SH-SY5Y (cell line): ENCODE data around the gene HLA-DQB1.

ENCODE experiments used
- GATA2 ChIP-seq: IDR thresholded peaks from 2 replicates; pipeline ENCODE4 v1.6.1; 2011; ENCODE audit warnings: mild to moderate bottlenecking, low read depth, low read length
- GATA3 ChIP-seq: IDR thresholded peaks from 2 replicates; pipeline ENCODE4 v1.6.1; 2011; ENCODE audit warnings: low read depth, mild to moderate bottlenecking, low read length, moderate library complexity

- TF ChIP-seq GATA2 (no peak), GATA3 (no peak)
These were observed 21.3 kb downstream of the HLA-DQB1 start for GRCh38 chr6:32645047-32645703.
